ENCODE measurements around the gene VWA5B1. TPM values are rescaled to one million over a fixed set of nuclear protein-coding genes. Genes with fewer than 3 reads are reported as not detected.

Gene VWA5B1
- total and polyA plus RNA-seq, 2 experiments from 2014 or later = 0.16 to 1.0 TPM

GRCh38 chr1:20325844-20326420, 35.3 kb downstream of the VWA5B1 start:
- Histone ChIP-seq H3K36me3 (ENCODE audit: insufficient read depth) (no peaks in the 10 kb centered on the region), H3F3A (replicated peaks; ENCODE audit: low read depth) (no peaks in the 10 kb centered on the region), H3K79me2 (replicated peaks; ENCODE audit: insufficient read depth) (no peaks in the 10 kb centered on the region), H3K27me3 (ENCODE audit: insufficient read depth) (no peaks in the 10 kb centered on the region), H3K9me2 (ENCODE audit: insufficient read depth) (no peaks in the 10 kb centered on the region), H3K27ac (ENCODE audit: low read depth) (no peak overlapping the region), H2AFZ (no peak overlapping the region), H4K20me1 (replicated peaks; ENCODE audit: insufficient read depth) (no peaks in the 10 kb centered on the region), H3K4me3 (no peak overlapping the region), H3K4me1 (ENCODE audit: insufficient read depth) (no peaks in the 10 kb centered on the region), H3K4me2 (0 out of 2 replicates have a peak overlapping the region, but pooled peaks have one; percentile 32)
- H3K27me3 Mint-ChIP-seq (ENCODE audit: insufficient read depth, low read depth, poor library complexity) = peaks cover 4% of the 10 kb centered on the region
- H3K4me3 Mint-ChIP-seq = no peak overlapping the region
- no peaks in the 10 kb centered on the region for H3K36me3 Mint-ChIP-seq (ENCODE audit: low read depth)
- DNase-seq (ENCODE audit: low spot score) (no peak), ATAC-seq (no peak)
- peaks cover 16% of the 10 kb centered on the region for H3K4me1 Mint-ChIP-seq
- H3K27ac Mint-ChIP-seq = no peak overlapping the region
- TF ChIP-seq ZNF462 (CRISPR knock-in tag; IDR thresholded peaks at IDR 0.05) (no peak), CREB1 (CRISPR knock-in tag; IDR thresholded peaks at IDR 0.05; ENCODE audit: low read depth) (no peak), EZH2 (IDR thresholded peaks at IDR 0.05; ENCODE audit: low read depth, unreplicated experiment) (no peak), POLR2AphosphoS5 (IDR thresholded peaks at IDR 0.05; ENCODE audit: low read depth) (no peak), NANOG (IDR thresholded peaks at IDR 0.05; ENCODE audit: borderline replicate concordance) (no peak), ETS1 (IDR thresholded peaks at IDR 0.05) (no peak)
- H3K9me3 Mint-ChIP-seq = no peaks in the 10 kb centered on the region

Measured in GM23338 (cell line).